NCI-H2227 (cell line): ENCODE measurements around the gene FH.
A peak's percentile ranks its signal among the peaks of the same experiment; 100 is the strongest.

ENCODE experiments used
- DNase-seq: peaks from one replicate; lab custom pipeline; 2025; ENCODE audit not compliant: unreplicated experiment; lab: John Stamatoyannopoulos, UW

FH gene

DNA sequence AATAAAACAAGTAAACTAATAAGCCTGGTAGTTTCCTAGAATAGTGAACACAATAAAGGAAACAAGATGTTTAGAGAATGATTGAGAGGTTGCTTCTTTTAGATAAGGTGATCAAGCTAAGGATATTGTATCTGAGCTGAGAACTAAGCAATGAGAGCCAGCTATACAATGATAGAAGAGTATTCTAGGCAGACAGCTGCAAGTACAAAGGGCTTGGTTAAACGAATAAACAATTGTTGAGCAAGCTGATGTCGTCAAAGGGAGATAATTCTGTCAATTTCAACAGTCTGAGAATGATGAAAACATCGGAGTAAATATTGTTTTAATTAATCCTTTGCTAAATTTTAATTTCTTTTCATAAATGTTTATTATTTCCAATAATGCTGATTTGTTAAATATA, 5.5 kb upstream of the FH start:
- DNase-seq: no peak

DNA sequence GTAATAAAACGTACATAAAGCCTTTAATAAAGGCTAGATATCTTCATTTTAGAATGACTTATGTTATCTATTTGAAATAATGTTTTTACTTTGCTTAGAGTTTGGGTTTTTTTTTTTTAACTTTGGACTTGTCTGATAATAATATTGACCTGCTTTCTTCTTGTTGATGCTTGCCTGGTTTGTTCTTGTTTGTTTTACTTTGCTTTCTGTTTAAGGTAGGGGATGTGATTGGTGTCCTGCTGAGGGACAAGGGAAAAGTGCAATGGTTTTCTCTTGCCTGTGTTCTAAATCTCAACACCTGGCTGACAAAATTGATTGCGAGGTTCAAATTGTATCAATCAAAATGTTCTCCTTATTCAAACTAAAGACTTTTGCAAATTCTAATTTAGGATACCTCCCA, 2.2 kb upstream of the FH start:
- no peak for DNase-seq

DNA sequence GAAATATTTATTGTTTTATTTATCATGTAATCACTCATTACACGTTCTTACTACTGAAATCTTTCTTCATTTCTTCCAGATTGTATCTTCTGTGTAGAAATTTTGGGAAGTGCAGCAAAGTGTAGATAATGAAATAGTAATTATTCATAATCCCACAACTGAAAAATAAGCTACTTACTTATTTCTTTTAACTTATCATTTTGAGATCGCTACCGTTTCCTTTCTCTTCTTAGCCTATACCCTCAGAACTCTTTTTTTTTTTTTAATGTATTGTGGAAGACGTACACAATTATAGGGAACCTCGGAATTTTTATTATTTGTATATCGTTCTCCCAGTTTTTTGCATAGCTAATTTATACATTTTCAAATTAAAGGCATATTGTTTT, 518 bp upstream of the FH start:
- no peak for DNase-seq

DNA sequence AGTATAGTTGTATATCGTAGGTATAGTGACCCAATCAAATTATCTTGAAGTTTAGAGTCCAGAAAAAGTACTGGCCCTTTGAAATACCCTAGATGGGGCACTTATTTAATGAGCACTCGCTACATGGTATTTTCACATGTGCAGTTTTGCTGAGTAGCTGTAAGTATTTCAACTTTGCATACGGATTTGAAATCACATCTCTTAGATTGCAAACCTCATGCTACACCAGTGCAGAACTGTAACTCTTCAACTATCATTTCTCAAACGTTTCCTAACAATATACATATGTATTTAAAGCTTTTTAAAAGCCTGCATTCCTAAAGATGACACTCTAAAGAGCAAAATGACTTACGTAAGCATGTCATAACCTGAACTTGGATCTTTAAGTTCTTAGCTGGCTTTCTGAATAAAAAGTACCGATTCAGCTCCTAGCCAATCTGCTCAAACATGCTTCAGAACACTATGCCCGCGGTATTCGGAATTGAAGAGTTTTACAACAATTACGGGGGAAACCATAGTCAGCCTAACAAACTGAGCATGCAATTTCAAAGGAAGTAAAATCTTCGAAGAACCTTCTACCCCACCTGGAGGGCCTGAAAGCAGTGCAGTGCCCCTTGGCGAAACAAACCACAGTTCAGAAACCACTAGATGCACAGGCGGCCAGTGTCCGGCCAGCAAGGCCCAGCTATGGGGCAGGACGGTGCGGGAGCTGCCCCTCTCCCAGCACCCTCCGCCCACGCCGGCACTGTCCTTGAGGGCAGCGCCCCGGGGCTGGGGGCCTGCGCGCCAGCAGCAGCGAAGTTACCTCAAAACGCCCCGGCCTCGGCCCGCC, 863 bp downstream of the FH start:
- DNase-seq: no peak

DNA sequence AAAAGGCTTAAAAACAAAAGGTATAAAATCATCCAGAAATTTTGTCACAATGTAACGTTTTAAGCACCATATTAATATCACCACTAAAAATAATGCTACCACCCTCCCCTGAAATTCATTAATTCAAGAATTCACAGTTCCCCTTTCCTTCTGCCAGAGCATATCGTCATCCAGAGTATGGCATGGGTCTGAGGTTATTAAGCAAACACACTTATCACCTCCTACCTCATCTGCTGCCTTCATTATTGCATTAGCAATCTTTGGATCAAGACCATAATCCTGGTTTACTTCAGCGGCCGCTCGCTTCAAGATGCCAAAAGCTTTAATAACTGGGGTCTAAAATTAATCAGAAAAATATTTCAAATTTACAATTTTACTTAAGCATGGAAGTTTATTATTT, 6.2 kb downstream of the FH start:
- DNase-seq: no peak

DNA sequence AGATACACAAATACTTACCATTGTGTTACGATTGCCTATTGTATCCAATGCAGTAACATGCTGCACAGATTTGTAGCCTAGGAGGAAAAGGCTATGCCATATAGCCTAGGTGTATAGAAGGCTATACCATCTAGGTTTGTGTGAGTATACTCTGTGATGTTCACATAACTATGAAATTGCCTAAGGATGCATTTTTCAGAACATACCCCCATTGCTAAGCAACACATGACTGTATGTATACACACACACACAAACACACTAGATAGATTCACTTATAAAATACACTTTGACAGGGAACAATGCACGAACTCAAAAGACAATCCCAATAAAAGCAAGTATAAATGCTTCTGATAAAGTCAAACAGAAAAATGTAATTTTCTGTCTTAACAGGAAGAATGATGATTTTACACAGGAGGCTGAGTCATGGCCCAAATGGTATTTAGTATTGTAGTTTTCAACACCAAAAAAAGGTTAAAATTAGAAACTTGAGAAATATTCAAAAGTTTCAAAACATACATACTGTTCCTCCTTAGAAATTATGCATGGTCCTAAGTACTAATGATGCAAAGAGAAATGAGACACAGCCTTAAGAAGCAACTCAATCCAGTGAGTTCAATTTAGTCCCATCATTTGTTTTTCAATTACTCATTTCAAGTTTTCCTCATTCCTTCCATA, 12.2 kb downstream of the FH start:
- no peak for DNase-seq

DNA sequence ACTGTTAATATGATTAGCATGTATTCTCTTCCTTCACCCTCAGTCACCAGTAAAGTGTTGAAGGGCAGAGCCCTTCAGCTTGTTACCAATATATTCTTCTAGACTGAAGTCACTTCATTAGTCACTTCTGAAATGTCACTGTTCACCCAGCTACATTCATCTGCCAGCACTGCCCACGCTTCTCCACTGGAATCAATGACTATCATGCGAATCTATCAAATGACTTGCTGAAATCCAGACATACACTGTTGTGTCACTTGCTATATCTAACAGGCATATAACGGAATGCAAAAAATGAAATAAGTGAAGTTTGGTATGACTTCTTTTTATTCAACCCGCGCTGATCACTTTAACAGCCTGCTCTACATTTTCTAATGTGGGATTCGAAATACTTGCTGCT, 16.1 kb downstream of the FH start:
- DNase-seq: no peak

DNA sequence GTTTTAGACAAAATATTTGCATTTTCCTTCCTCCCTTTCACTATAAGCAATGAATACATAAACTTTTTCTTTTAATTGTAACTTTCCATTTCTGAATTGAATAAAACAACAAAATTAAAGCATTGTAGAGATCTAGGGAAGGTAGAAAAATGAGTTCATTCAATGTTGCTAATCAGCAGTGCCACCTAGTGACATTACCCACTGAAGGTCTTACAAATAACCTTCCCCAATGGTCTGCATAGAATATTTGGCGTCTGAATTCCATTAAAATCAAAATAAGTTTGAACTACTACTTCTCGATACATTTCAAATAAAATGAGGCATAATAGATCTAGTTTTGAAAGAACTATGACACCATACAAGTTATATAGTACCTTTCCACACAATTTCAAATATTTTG, 19.6 kb downstream of the FH start:
- DNase-seq: no peak

DNA sequence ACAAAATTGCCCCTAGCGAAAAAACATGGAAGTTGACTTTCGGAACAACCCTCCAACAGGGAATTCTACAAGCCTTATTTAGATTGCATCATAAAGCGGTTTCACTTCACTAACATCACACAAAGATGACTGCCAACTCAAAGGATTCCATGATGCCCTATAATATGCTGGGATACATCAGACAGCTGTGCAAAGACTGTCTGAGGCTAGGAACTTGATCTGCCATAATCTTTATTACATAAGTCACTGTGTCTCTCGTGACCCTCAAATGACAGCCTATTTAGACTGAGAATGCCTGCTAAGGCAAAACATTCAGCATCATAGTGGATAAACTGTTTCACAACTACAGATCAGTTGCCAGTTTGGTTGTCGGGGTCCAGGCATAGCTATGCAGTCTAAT, 23.8 kb downstream of the FH start:
- DNase-seq: no peak

DNA sequence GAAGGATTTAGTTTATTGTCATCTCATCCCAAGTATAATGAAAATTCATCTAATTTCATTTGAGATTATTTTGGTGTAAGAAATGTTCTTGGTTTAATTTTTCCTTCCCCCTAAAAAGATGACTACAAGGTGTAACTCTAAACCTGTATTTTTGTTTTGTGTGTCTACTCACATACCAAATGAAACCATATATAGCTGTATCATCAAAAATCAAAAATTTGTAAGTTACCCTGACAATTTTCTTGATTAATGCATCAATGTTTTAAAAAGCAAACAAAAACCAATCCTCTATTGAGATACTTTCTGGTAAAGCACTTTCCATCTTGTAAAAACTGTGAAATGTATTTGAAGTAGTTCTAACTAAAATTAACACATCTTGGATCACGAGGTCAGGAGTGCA, 30.8 kb downstream of the FH start:
- no peak for DNase-seq

DNA sequence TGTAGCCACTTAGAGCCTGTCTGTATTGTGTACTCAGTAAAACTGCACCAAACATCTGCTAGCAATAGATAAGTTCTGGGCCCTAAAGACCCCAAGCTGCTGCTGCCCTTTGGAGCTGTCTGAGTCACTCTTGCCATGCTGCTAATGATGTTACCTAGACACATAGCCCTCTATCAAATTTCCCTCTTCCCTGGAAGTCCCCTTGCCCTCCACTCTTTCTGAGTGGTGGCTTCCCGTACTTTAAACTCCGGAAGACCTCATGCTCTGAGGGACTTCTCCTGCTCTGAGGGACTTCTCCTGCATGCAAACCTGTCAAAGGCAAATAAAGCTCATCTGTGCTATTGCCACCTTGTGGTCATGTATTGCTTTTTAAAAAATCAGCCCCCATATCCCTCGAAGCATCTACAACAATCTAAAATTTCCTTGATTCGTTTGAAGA, 34.0 kb downstream of the FH start:
- peak; percentile 11 for DNase-seq

DNA sequence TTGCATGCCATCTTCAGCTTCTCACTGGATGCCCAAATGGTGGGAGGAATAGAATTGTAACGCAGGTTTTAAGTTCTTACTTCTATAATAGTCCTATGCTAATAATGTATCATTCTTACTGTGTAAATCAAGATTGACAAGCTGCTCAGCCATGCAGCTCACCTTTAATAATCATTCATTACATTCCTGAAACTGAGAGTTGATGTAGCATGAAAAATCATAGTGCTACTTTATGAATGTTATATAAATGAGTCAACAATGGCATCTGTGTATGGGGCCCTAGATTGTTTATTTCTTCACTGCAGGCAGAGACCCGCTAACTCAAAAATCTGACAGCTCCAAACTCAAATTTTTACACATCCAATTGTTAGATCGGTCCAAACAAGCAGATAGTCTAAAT, 34.4 kb downstream of the FH start:
- DNase-seq: no peak

DNA sequence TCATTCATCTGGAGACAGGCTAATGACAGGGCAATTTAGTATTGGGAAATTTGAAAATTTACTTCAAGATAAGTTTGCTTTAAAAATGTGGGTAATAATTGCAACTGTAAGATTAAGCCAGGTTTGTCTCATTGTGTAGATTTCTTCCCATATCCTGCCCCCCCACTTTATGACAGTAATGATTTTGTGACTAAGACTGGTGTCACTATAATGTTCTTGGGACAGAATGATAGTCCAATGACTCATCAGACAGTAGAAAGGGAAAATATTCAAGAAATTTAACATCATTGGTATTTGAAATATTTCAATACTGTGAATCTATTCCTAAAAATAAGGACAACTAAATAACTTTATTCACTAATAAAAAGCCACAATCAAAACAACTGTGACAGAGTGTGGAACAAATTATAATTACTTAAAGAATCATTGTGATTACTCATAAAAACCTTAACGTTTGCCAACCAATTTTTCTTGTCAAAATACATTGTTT, 36.7 kb downstream of the FH start:
- DNase-seq: no peak

DNA sequence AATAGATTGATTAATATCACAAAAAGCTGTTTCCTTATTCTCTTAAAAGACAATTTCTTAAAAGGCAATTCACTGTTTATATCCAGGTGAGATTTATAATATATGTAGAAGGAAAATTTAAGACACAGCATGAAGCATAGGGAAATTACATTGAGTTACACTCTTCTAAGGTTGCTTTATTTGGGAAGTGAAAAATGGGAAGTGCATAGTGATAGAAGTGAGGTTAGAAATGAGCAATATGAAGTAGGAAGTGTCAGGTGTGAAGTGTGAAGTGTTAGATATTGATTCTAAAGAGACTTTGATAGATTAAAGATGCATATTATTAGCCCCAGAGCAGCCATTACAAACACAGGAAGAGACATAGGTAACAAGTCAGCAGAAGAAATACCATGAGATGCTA, 40.3 kb downstream of the FH start:
- no peak for DNase-seq

DNA sequence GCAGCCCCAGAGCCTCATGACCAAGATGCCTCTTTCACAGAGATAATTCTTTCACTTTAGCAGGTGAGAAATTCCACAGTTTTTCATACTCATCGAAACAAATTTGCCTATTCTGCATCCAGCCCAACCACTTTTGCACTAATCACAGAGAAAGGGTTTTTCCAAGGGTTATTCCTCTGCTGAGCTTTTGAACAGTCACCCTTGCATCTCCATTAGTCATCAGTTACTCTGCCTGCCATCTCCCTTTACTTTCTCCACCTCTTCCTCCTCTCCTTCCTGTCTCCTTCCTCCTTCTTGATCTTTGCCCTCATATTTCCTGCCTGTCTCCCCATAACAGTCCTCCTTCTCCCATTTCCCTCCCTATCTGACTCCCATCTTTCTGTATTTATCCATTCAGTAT, 43.9 kb downstream of the FH start:
- DNase-seq: no peak

DNA sequence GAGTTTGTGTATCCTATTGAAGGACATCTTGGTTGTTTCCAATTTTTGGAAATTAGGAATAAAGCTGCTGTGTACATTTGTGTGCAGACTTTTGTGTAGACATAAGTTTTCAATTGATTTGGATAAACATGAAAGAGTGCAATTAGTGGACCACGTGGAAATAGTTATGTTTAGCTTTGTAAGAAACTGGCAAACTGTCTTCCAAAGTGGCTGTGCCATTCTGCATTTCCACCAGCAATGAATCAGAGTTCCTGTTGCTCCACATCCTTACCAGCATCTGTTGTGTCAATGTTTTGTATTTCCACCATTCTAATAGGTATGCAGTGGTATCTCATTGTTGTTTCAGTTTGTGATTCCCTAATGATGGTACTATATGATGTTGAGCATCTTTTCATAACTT, 46.5 kb downstream of the FH start:
- DNase-seq: no peak

DNA sequence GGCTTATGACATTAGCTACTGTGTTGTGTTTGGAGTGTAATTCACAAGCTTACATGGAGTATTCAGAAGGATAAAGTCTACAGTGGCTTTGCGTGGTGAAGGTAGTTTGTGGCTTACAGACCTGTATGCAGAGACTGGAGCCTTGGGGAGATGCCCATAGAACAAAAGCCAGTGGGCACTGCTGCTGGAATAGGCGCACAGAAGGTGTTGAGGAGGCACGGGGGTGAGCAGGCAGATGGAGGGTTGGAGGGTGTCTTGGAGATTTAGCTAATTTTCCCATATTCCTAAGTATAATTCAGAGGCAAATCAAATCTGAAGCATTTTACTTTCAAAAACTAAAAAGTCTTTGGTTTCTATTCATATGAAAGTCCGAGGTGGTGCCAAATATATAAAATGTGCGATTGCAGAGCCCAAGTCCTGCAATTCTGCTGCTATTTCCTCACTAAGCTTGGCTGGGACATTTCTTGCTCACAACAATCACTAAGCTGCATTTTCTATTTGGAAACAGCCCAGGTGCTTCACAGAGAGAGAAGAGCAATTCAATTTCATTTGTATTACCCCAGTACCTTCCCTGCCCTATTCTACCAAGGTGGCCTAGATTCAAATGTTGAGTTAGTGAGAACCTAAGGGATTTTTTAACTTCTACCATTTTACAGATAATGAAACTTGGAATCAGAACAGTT, 48.5 kb downstream of the FH start:
- no peak for DNase-seq

DNA sequence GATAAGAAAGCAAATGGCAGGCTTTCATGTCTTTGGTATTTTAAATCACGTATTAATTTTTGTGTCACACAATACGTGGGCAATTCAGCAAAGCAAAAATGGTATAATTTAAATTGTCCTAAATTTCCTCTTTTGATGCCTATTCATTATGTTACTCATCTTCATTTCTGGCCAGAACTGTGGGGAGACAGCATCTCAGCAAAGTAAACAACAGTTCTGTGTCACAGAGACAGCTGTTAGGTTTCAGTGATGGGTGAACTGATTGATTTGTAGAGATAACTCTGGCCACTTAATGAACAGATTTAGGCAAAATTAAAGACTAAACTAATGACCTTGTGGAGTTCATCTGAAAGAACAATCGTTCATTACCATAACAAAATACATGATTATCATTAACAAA, 49.2 kb downstream of the FH start:
- DNase-seq: no peak

DNA sequence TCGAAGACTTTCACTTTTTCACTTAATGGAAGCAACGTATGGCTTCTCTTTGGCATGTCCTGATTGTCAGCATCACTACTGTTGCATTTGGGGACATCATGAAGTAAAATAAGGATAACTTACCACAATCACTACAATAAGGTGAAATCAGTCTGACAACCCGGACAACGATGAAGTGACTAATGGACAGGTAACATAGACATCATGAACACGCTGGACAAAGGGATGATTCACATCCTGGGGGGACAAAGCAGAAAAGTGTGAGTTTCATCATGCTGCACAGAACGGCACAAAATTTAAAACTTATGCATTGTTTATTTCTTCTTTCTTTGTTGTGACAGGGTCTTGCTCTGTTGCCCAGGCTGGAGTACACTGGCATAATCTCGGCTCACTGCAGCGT, 53.9 kb downstream of the FH start:
- no peak for DNase-seq

DNA sequence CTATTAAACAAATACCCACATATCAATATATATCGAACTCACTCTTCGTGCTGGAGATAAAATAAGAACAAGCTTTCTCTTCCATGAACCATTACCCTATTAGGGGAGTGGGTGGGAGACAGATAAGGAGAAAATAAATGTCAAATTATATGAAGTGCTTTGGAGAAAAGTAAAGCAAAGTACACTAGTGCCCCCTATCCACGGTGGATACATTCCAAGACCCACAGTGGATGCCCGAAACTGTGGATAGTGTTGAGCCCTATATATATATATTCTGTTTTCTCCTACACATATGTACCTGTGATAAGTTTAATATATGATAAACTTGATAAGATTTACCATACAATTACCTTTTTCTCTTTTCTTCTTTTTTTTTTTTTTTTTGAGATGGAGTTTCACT, 54.6 kb downstream of the FH start:
- DNase-seq: no peak

DNA sequence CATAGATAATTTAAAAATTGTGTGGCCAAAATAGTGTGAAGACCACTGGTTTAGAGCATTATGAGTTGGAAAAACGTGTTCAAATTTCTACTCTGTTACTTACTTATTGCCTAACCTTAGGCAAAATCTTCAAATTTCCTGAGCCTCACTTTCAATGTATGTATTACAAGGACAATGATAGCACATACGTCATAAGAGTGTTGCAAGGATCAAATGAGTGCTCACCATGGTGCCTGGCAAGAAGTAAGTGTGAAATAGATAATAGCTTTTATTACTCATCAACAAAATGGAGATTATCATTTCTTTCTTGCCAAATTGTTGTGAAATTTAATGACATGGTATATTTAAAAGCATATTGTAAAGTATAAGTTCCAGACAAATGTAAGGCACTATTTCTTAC, 57.2 kb downstream of the FH start:
- no peak for DNase-seq
